ENCODE measurements around the gene IPCEF1. TPM values are rescaled to one million over a fixed set of nuclear protein-coding genes. Genes with fewer than 3 reads are reported as not detected.

Gene IPCEF1
- polyA plus RNA-seq, 2 of the 4 experiments (the other 2 are of a cell fraction): 0.01 TPM; not detected in 1

- no peak overlapping the region for H3K27ac ChIP-seq
- ChIA-PET CTCF (interaction anchor here (1.1 kb wide), 1 partner anchor 11 kb away, joined by 4 read pairs; no protein-coding TSS in a partner anchor), POLR2A (no interaction called here)
- no peak for DNase-seq (ENCODE audit: low read depth in 1 of 2, low spot score in 1 of 2)
- H3K4me1 ChIP-seq: no peaks in the 10 kb centered on the region
- H3K9me3 ChIP-seq: no peaks in the 10 kb centered on the region
- 56% methylated on average over 7 of the region's 7 CpGs for WGBS (ENCODE audit: missing lambda C conversion rate)
- H3K4me2 ChIP-seq: no peak overlapping the region
- no peak for FAIRE-seq
- no peak overlapping the region for H3K4me3 ChIP-seq
- no peak for ATAC-seq
- no peak for TF ChIP-seq RCOR1 (IDR thresholded peaks at IDR 0.05; ENCODE audit: low read depth, low read length)
- TF ChIP-seq HEYL (CRISPR knock-in tag; IDR thresholded peaks at IDR 0.05): no peak
- no peak for TF ChIP-seq NR3C1 (IDR thresholded peaks at IDR 0.05)
- no peak for TF ChIP-seq RARB (CRISPR knock-in tag; IDR thresholded peaks at IDR 0.05)
- no peak for TF ChIP-seq CBX2 (IDR thresholded peaks at IDR 0.05; ENCODE audit: borderline replicate concordance, low read depth)
- TF ChIP-seq FOSB (CRISPR knock-in tag; IDR thresholded peaks at IDR 0.05): no peak
- TF ChIP-seq HOXA7 (CRISPR knock-in tag; IDR thresholded peaks at IDR 0.05): no peak
- no peak for TF ChIP-seq CEBPB (IDR thresholded peaks at IDR 0.05)
- TF ChIP-seq NPAS2 (CRISPR knock-in tag; IDR thresholded peaks at IDR 0.05; ENCODE audit: borderline replicate concordance): no peak
- TF ChIP-seq MAZ (IDR thresholded peaks at IDR 0.05; ENCODE audit: borderline replicate concordance, low read depth, low read length): no peak
- TF ChIP-seq, protein P1, sequence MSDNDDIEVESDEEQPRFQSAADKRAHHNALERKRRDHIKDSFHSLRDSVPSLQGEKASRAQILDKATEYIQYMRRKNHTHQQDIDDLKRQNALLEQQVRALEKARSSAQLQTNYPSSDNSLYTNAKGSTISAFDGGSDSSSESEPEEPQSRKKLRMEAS (IDR thresholded peaks at IDR 0.05): no peak
- TF ChIP-seq JUN (IDR thresholded peaks at IDR 0.05): no peak
- no peak for TF ChIP-seq HES2 (IDR thresholded peaks at IDR 0.05)
- no peak for TF ChIP-seq RNF2 (IDR thresholded peaks at IDR 0.05; ENCODE audit: borderline replicate concordance, low read depth)
- no peak for TF ChIP-seq ESRRA (IDR thresholded peaks at IDR 0.05; ENCODE audit: borderline replicate concordance, low read length)
- no peak for TF ChIP-seq TFCP2L1 (CRISPR knock-in tag; IDR thresholded peaks at IDR 0.05)
- no peak for TF ChIP-seq SREBF2 (IDR thresholded peaks at IDR 0.05)
- TF ChIP-seq ZC3H11A (IDR thresholded peaks at IDR 0.05): no peak
Measured at GRCh38 chr6:154232013-154232910, 124.3 kb downstream of the IPCEF1 start.

DNA sequence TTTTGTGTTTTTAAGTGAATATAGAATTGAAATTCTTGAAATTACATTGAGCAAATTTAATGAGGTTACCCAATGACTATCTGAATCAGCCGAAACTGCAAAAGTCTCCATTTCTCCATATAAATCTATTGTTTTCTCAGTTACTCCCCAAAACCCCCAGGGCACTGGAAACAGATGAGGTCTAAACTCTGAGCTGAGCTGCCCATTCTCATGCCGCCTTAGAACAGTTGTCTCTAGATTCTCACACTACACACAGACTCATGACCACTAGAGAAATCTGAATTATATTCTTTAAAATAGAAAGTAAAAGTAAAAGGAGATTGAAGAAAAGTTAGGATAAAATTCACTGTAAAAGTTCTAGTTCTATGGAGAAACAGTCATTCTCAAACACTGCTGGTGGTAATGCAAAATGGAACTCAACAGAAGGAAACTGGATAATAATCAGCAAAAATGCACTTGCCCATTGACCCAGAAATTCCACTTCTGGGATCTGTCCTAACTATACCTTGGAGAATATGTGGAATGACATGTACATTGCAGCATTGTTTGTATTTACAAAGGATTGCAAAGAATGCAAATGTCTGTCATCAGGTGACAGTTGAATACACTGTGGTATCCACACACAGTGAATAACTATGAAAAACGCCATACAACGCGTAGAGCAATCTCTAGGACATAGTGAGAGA lies 125.5 kb downstream of the IPCEF1 start:
- DNase-seq (ENCODE audit: low read depth in 1 of 2, low spot score in 1 of 2) (no peak), ATAC-seq (no peak), FAIRE-seq (no peak)
- H3K4me2 ChIP-seq: no peak overlapping the region
- no peaks in the 10 kb centered on the region for H3K9me3 ChIP-seq
- WGBS (ENCODE audit: missing lambda C conversion rate): 87% methylated on average over 5 of the region's 5 CpGs
- POLR2A ChIA-PET: no interaction called here
- H3K4me1 ChIP-seq: no peaks in the 10 kb centered on the region
- H3K4me3 ChIP-seq: no peak overlapping the region
- H3K27ac ChIP-seq: no peak overlapping the region
- CTCF ChIA-PET: no interaction called here
- TF ChIP-seq EHMT2 (IDR thresholded peaks at IDR 0.05; ENCODE audit: low read depth) (no peak), JUN (IDR thresholded peaks at IDR 0.05) (no peak), GATA3 (IDR thresholded peaks at IDR 0.05; ENCODE audit: borderline replicate concordance) (no peak), RFX5 (IDR thresholded peaks at IDR 0.05) (no peak), CHD2 (IDR thresholded peaks at IDR 0.05; ENCODE audit: low read length, partially characterized antibody) (no peak), HOXB13 (CRISPR knock-in tag; IDR thresholded peaks at IDR 0.05; ENCODE audit: low read depth) (no peak), HOXB5 (CRISPR knock-in tag; IDR thresholded peaks at IDR 0.05) (no peak), ZSCAN20 (CRISPR knock-in tag; IDR thresholded peaks at IDR 0.05) (no peak), POLR2A (IDR thresholded peaks at IDR 0.05; ENCODE audit: low read length) (no peak), ZNF302 (CRISPR knock-in tag; IDR thresholded peaks at IDR 0.05) (no peak), POLR2AphosphoS2 (conservative IDR thresholded peaks at IDR 0.05; ENCODE audit: low read length) (no peak), HEYL (CRISPR knock-in tag; IDR thresholded peaks at IDR 0.05) (no peak), FOXS1 (CRISPR knock-in tag; IDR thresholded peaks at IDR 0.05) (no peak), REST (IDR thresholded peaks at IDR 0.05) (no peak), HDAC2 (IDR thresholded peaks at IDR 0.05) (no peak), NFE2L2 (conservative IDR thresholded peaks at IDR 0.05; ENCODE audit: low read length) (no peak), CBX2 (IDR thresholded peaks at IDR 0.05; ENCODE audit: borderline replicate concordance, low read depth) (no peak), NPAS2 (CRISPR knock-in tag; IDR thresholded peaks at IDR 0.05; ENCODE audit: borderline replicate concordance) (no peak)
- TF ChIP-seq, protein P2, sequence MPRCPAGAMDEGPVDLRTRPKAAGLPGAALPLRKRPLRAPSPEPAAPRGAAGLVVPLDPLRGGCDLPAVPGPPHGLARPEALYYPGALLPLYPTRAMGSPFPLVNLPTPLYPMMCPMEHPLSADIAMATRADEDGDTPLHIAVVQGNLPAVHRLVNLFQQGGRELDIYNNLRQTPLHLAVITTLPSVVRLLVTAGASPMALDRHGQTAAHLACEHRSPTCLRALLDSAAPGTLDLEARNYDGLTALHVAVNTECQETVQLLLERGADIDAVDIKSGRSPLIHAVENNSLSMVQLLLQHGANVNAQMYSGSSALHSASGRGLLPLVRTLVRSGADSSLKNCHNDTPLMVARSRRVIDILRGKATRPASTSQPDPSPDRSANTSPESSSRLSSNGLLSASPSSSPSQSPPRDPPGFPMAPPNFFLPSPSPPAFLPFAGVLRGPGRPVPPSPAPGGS (IDR thresholded peaks at IDR 0.05): no peak
